Activated T-helper 9 cell treated with anti-CD3 and anti-CD28 coated beads, Interleukin-2, amount 50 U/mL, for 16 hours (primary cell): ENCODE results near the gene ESCO1.
"Not testable (repeated sequence)": the region's sequence is repeated elsewhere in the genome, so short reads cannot be mapped to it uniquely, and the experiment has no call there.

Source experiments
- DNase-seq: peaks from one replicate; pipeline ENCODE4 v3.0.0-alpha.2; 2020; ENCODE audit warnings: low read depth

Gene ESCO1, protein sequence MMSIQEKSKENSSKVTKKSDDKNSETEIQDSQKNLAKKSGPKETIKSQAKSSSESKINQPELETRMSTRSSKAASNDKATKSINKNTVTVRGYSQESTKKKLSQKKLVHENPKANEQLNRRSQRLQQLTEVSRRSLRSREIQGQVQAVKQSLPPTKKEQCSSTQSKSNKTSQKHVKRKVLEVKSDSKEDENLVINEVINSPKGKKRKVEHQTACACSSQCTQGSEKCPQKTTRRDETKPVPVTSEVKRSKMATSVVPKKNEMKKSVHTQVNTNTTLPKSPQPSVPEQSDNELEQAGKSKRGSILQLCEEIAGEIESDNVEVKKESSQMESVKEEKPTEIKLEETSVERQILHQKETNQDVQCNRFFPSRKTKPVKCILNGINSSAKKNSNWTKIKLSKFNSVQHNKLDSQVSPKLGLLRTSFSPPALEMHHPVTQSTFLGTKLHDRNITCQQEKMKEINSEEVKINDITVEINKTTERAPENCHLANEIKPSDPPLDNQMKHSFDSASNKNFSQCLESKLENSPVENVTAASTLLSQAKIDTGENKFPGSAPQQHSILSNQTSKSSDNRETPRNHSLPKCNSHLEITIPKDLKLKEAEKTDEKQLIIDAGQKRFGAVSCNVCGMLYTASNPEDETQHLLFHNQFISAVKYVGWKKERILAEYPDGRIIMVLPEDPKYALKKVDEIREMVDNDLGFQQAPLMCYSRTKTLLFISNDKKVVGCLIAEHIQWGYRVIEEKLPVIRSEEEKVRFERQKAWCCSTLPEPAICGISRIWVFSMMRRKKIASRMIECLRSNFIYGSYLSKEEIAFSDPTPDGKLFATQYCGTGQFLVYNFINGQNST

DNA sequence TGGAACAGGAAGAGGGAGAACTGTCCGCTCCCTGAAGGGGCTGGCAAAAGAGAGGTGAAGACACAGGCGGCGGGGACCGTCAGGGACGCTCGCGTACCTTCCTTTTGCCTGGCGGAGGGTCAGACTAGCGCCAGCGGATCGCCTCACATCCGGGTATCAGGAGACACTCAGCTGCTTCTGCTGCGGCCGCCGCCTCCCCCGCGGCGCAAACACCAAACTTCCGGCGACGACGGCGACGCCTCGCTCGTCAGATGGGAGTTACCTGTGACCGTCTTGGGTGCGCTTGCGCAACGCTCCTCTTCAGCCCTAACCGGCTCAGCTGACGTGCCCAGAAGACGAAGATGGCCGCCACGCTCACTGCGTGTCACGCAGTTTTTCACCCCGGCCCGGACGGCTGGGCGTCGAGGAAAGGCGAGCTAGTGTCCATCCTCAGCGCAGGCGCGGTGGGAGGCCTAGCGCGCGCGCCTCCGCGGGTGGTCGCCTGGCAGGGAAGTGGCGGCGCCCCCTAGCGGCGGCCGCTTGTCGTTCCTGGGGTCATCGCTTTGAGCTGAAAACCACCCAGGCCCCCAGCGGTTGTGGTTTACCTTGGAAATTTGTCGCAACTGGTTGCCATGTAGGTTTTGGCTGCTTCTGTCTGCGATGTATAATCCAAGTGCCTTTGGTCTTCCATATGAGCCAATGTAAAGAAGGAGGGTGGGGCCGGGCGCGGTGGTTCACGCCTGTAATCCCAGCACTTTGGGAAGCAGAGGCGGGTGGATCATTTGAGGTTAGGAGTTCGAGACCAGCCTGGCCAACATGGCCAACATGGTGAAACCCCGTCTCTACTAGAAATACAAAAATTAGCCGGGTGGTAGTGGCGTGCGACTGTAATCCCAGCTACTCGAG is at the start of gene ESCO1:
TSS of gene ESCO1 (minus strand) at position 179 of the 885 bp plus-strand sequence. CDS start 25,861 bp downstream, outside the sequence.
- peak; percentile 90 for DNase-seq

- DNase-seq: not testable (repeated sequence)
Measured at GRCh38 chr18:21640375-21640774, 39.9 kb upstream of the ESCO1 start.

GRCh38 chr18:21638822-21639221 is 38.3 kb upstream of the ESCO1 start:
- no peak for DNase-seq

- DNase-seq: no peak
Measured at GRCh38 chr18:21636769-21637168, 36.3 kb upstream of the ESCO1 start.

GRCh38 chr18:21634588-21635199 is 34.2 kb upstream of the ESCO1 start:
- no peak for DNase-seq

- DNase-seq: no peak
Measured at GRCh38 chr18:21632393-21632792, 31.9 kb upstream of the ESCO1 start.

- no peak for DNase-seq
Measured at GRCh38 chr18:21629089-21629832, 28.8 kb upstream of the ESCO1 start.

GRCh38 chr18:21621640-21622039 is 21.1 kb upstream of the ESCO1 start:
- DNase-seq: not testable (repeated sequence)

GRCh38 chr18:21612125-21613039 is 11.9 kb upstream of the ESCO1 start, which contains the start of gene SNRPD1:
Gene SNRPD1 (plus strand): TSS chr18:21612314. CDS start chr18:21612430, 116 bp downstream.
- peak; percentile 84 for DNase-seq

DNA sequence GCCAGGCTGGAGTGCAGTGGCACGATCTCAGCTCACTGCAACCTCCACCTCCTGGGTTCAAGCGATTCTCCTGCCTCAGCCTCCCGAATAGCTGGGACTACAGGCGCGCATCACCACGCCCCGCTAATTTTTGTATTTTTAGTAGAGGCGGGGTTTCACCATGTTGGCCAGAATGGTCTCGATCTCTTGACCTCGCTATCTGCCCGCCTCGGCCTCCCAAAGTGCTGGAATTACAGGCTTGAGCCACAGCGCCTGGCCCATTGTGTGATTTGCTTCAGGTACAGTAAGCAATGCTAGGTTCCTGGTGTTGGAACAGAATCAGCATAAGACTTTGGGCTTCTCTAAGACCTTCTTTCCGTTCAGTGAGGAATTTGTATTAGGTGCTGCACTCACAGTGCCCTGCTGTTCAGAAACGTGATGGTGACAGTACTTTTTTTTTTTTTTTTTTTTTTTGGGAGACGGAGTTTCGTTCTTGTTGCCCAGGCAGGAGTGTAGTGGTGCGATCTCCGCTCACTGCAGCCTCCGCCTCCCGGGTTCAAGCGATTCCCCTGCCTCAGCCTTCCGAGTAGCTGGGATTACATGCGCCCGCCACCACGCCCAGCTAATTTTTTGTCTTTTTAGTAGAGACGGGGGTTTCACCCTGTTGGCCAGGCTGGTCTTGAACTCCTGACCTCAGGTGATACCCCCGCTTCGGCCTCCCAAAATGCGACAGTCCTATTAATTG is 11.1 kb upstream of the ESCO1 start:
- DNase-seq: not testable (repeated sequence)

- DNase-seq: no peak
Measured at GRCh38 chr18:21605213-21605612, 4.7 kb upstream of the ESCO1 start.

DNA sequence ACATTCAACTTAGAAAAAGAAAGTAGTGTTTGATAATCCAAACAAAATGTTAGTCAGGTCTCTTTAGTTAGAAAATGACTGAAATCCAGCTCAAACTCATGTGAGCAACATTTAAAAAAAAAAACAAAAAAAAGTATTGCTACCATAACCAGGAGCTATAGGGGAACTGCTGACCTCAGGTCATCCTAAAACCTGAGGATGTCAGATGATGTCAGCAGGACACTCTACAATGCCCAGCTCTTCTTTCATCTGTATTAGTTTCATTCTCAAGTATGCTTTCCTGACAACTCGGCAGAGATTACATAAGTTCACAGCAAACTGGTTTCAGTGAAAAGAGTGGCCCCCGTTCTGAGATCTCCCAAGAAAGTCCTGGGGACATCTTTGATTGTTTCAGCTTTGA is 4.2 kb upstream of the ESCO1 start:
- no peak for DNase-seq

DNA sequence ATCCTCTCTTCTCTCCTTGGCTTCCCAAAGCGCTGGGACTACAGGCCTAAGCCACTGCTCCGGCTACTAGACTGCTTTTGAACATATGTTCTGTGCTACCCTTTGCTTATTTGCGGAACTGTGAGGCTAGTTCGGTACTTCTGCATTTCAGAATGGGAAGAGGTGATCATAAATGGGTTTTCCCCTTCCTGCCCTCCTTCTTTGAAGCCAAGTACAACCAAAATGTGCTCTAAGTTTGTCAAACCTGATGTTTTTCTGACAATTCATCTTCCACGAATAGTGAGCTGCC is 1.7 kb upstream of the ESCO1 start:
- no peak for DNase-seq

DNA sequence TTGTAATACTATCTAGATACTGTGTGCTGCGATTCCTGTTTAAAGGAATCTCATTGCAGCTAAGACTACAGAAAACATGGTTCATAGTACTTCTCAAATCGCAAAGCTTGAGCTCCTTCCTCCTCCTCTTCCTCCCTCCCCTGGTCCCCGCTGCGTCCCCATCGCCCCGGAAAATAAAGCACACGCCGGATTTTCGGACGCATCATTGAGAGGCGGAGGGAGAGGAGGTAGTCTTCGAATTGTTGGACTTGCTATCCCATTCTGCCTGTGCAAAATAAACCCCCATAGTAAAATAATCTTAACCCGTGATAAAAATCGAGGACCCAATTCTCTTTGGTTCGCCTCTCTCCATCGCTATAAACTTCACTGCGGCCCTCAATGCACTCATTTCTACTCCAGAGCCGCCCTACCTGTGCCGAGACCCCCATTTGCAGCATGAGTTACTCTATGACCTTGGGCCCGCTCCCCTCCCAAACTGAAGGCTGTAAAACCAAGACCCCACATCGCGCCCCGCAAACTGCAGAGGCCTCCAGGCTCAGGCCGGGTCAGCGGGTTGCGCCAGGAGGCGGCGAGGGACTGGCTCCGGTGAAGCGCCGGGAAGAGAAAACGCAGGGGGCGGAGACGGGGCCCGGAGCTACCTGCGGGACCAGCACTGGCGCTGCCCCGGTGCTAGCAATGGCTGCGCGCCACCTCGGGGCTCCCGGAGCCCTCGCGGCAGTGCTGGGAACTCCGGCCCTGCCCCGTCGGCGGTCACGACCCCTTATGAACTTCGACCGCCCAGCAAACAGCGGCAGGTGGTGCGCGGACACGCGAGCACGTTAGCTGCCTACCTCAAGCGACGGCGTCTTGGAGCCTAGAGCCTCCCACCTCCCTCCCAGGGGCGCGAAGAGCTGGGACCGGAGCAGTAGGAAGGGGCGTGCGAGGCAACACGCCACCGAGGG is 649 bp downstream of the ESCO1 start:
- peak; percentile 49 for DNase-seq

- DNase-seq: no peak
Measured at GRCh38 chr18:21598726-21599584, 1.5 kb downstream of the ESCO1 start.

- DNase-seq: no peak
Measured at GRCh38 chr18:21597620-21598019, 2.9 kb downstream of the ESCO1 start.
